ENCODE results near the gene APOD. TPM values are rescaled to one million over a fixed set of nuclear protein-coding genes. Genes with fewer than 3 reads are reported as not detected.

The APOD gene
- total and polyA plus RNA-seq, 10 of the 15 experiments (the other 5 are each of a cell fraction or from before 2014, with no cell fraction given): 0.06 to 0.77 (median 0.47) TPM; not detected in 3

- no peak for TF ChIP-seq MTA2 (IDR thresholded peaks at IDR 0.05; ENCODE audit: low read depth)
- TF ChIP-seq HDAC2 (IDR thresholded peaks at IDR 0.05): no peak
- no peak for TF ChIP-seq RFX5 (IDR thresholded peaks at IDR 0.05; ENCODE audit: low read depth, low read length)
- TF ChIP-seq NR2C2 (IDR thresholded peaks at IDR 0.05; ENCODE audit: borderline replicate concordance, control insufficient read depth, insufficient read length, low read depth): no peak
Measured at GRCh38 chr3:195570912-195571311, 12.8 kb downstream of the APOD start (continued).

GRCh38 chr3:195570344-195570743 lies 13.4 kb downstream of the APOD start:
- no peak overlapping the region for H3K4me3 ChIP-seq
- in situ Hi-C loops (cut with MboI): no loop called here
- FAIRE-seq (no peak), ATAC-seq (no peak), DNase-seq (ENCODE audit: low read depth, low spot score) (no peak)
- H4K20me1 ChIP-seq (ENCODE audit: control insufficient read depth, insufficient read depth): no peaks in the 10 kb centered on the region
- no peaks in the 10 kb centered on the region for H3K36me3 ChIP-seq (ENCODE audit: control insufficient read depth in 2 of 2, insufficient read depth in 2 of 2, low read length in 1 of 2)
- intact Hi-C loops (cut with micrococcal nuclease; ENCODE audit: unreplicated experiment): no loop called here
- no peak overlapping the region for H3K4me2 ChIP-seq (ENCODE audit: control insufficient read depth, insufficient read depth)
- ChIA-PET RAD21 (ENCODE audit: unreplicated experiment) (no interaction called here), POLR2A (no interaction called here), SMC1A (ENCODE audit: uncharacterized antibody, unreplicated experiment) (no interaction called here), CTCF (interaction anchor here (0.6 to 1.4 kb wide), 2 partner anchors 10 to 31 kb away, joined by 3 read pairs; no protein-coding TSS in a partner anchor)
- no peaks in the 10 kb centered on the region for H3K4me1 ChIP-seq (ENCODE audit: control insufficient read depth, insufficient read depth, low read length)
- H3K9me3 ChIP-seq (replicated peaks; ENCODE audit: control insufficient read depth, insufficient read depth, low read length): no peaks in the 10 kb centered on the region
- no peak overlapping the region for H3K9ac ChIP-seq (ENCODE audit: control insufficient read depth, insufficient read depth, low read length)
- H3K79me2 ChIP-seq (ENCODE audit: control insufficient read depth, insufficient read depth, low read length): no peaks in the 10 kb centered on the region
- H3K27me3 ChIP-seq (replicated peaks in 1 of 2; ENCODE audit: control insufficient read depth in 2 of 2, insufficient read depth in 2 of 2, low read length in 1 of 2): no peaks in the 10 kb centered on the region; a peak in 2 of 4 replicates
- H3K27ac ChIP-seq (ENCODE audit: control insufficient read depth, insufficient read depth): no peak overlapping the region
- no TSS peak for BruUV-seq (replicated peaks)
- WGBS (ENCODE audit: insufficient coverage, insufficient replicate concordance, low lambda C conversion rate, missing lambda C conversion rate): 67% methylated on average over 6 of the region's 6 CpGs
- no peak overlapping the region for H2AFZ ChIP-seq (ENCODE audit: control insufficient read depth, low read depth, low read length)
- TF ChIP-seq ZNF384 (IDR thresholded peaks at IDR 0.05; ENCODE audit: borderline replicate concordance, low read depth, low read length) (no peak), SMAD1 (IDR thresholded peaks at IDR 0.05; ENCODE audit: low read depth, partially characterized antibody) (no peak), PKNOX1 (IDR thresholded peaks at IDR 0.05) (no peak), ZNF24 (IDR thresholded peaks at IDR 0.05) (no peak), IKZF2 (IDR thresholded peaks at IDR 0.05) (no peak), RELB (IDR thresholded peaks at IDR 0.05; ENCODE audit: low read depth) (no peak), SRF (IDR thresholded peaks at IDR 0.05; ENCODE audit: low read depth in 2 of 2, low read length in 2 of 2) (no peak), NFIC (IDR thresholded peaks at IDR 0.05; ENCODE audit: low read depth, low read length) (no peak), CUX1 (IDR thresholded peaks at IDR 0.05; ENCODE audit: insufficient replicate concordance, low read depth, low read length) (no peak), RCOR1 (conservative IDR thresholded peaks at IDR 0.05; ENCODE audit: low read depth, low read length) (no peak), SPI1 (IDR thresholded peaks at IDR 0.05; ENCODE audit: borderline replicate concordance, insufficient read depth, low read depth, low read length) (no peak), JUND (IDR thresholded peaks at IDR 0.05; ENCODE audit: low read depth, low read length) (no peak), SUPT20H (IDR thresholded peaks at IDR 0.05; ENCODE audit: borderline replicate concordance, control insufficient read depth, low read depth, low read length) (no peak)

Data from GM12878 (cell line).